HG03108 (cell line): Measurements from ENCODE around the gene FXYD4.
"Not testable (repeated sequence)": the region's sequence is repeated elsewhere in the genome, so short reads cannot be mapped to it uniquely, and the experiment has no call there.

ENCODE experiments used
- ATAC-seq: cut with Tn5 transposase; IDR thresholded peaks from one replicate; pipeline ENCODE4 v1.9.1; 2021; ENCODE audit warnings: moderate library complexity; ENCODE audit not compliant: unreplicated experiment

The FXYD4 gene

DNA sequence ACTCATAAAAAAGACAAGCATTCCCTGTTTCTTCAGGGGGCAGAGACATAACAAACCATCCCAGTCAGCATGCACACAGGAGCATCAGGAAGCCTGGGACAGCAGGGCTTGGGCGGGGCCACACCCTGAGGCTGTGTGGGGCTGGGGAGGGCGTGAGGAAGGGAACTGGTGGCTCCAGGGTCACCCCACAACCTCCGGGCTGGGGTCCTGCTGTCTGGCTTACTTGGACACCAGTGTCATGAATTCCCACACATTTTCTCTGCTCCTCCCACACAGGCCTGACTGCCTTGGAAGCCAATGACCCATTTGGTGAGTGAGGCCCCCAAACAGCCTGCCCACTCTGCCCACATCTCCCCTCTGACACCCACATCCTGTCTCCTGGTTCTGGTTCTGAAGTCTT, 2.8 kb downstream of the FXYD4 start:
- ATAC-seq, result no peak

DNA sequence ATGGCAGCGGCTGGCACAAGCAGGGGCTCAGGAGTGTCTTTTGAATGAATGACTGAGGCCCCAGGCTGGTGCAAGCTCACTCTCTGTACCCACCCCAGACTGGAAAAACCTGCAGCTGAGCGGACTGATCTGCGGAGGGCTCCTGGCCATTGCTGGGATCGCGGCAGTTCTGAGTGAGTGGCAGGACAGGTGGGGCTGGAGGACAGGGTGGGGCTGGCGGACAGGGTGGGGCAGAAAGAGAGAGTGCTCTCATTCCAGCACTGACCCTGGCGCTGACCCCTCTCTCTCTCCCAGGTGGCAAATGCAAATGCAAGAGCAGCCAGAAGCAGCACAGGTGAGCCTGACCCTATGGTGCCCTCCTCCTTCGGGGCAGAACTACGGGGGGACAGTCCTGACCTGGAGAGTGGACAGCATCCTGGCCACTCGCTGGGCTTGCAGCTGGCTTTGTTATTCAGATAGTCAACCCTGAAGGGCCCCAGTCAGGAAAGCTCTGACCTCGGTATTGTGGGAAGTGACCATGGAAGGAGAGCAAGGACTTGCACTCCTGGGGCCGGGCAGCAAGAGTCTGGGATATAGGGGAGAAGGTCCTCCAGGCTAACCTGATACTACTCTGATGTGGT, 4.1 kb downstream of the FXYD4 start:
- ATAC-seq, result no peak

DNA sequence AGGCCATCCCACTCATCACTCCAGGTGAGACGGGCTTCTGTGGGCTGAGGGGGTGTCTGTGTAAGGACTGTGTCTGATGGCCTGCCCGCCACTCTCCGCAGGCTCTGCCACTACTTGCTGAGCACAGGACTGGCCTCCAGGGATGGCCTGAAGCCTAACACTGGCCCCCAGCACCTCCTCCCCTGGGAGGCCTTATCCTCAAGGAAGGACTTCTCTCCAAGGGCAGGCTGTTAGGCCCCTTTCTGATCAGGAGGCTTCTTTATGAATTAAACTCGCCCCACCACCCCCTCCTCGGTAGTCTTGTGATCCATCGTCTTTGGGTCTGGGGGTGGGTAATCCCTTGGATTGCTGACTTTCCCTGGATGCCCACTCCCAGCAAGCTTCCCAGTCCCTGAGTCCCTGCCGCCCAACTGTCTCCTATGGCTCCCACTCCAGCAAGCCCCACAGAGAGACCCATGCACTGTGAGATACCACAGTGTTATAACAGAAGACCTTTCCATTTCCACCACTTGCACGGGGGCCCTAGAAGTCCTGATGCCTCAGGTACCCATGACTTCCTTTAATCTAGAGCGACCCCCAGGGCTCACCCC, 4.7 kb downstream of the FXYD4 start:
- no peak for ATAC-seq

DNA sequence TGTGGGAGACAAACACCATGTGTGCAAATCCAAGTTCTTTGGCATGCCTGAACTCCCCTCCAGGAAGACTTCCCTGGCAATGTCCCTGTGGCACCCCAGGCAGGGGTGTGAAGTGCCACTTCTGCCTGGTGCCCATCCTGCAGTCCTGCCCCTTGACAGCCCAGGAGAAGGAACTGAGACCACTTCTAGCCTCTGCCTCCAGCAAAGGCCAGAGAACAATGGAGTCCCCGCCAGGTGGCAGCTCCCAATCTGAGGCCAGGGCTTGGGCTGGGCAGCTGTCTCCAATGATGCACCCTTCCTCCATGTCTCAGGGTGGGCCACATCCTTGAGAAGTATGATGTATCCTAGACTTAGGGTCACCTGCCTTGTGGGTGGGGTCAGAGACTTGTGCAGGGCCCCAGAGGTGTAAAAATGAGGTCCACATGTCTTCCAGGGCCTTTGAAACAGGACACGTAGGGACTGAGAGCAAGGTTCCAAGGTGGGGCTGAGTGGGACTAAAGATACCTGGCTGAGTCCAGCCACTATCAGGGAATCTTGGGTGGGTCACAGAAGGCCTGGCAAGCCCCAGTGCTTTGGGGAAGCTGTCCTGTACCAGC, 5.5 kb downstream of the FXYD4 start:
- no peak for ATAC-seq

DNA sequence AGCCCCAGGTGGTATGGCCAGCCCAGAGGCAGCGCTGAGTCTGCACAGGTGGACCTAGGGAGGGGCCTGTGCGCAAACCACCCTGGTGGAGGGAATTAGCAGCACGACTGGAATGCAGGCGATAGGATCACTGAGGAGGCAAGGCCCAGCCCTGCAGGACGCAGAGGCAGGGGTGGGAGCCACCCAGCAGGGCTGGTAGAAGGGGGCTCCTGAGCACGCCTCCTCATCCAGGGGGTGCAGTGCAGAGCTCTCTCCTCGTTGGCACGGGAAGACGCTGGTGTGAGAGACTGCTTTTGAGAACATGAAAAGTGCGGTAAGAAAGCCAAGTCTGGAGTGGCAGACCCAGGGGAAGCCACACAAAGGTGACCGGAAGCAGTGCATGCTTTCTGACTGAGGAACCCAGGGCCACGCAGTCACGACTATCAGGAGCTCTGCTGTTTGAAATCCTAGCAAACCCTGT, 6.0 kb downstream of the FXYD4 start:
- ATAC-seq, result no peak

DNA sequence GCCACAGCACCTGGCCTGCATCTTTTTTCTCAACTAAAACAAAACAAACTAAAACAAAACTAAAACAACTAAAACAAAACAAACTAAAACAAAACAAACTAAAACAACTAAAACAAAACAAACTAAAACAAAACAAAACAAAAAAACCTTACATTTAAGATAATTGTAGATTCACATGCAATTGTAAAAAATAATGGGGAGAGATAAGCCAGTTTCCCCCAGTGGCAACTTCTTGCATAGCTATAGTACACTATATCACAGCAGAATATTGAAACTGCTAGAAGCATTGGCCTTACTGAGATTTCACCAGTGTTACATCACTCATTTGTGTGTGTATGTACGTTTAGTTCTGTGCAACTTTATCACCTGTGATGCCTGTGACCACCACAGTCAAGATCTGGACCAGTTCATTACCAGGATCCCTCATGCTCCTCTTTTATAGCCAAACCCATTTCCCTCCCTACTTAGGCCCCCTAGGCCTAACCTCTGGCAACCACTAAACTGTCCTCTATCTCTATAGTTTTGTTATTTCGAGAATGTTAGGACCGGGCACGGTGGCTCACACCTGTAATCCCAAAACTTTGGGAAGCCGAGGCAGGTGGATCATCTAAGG, 9.3 kb downstream of the FXYD4 start:
- no peak for ATAC-seq

DNA sequence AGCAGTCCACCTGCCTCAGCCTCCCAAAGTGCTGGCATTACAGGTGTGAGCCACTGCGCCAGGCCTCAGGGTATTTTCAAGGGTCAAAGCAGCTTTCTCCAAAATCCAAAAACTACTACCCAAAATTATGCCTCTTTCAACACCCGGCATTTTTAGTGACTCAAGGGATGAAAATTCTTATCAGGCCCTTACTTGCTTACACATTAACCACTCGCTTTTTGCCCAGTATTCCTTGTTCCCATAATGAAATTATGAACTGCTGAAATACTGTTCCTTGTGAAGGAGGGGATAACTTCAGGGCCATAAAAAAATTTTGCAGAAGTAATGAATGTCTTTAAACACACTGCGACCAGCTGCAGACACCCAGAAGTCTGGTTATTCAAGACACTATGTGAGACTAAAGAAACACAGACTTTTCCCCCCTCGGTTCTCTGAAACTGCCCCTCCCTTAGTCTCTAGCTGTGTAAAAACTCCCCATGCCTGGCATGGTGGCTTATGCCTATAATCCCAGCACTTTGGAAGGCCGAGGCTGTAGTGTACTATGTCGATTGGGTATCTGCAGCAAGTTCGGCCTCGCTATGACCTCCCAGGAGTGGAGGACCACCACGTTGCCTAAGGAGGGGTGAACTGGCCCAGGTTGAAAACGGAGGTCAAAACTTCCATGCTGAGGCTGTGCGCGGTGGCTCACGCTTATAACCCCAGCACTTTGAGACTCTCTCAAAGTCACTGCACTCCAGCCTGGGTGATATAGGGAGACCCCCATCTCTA, 12.0 kb downstream of the FXYD4 start:
- no peak for ATAC-seq

DNA sequence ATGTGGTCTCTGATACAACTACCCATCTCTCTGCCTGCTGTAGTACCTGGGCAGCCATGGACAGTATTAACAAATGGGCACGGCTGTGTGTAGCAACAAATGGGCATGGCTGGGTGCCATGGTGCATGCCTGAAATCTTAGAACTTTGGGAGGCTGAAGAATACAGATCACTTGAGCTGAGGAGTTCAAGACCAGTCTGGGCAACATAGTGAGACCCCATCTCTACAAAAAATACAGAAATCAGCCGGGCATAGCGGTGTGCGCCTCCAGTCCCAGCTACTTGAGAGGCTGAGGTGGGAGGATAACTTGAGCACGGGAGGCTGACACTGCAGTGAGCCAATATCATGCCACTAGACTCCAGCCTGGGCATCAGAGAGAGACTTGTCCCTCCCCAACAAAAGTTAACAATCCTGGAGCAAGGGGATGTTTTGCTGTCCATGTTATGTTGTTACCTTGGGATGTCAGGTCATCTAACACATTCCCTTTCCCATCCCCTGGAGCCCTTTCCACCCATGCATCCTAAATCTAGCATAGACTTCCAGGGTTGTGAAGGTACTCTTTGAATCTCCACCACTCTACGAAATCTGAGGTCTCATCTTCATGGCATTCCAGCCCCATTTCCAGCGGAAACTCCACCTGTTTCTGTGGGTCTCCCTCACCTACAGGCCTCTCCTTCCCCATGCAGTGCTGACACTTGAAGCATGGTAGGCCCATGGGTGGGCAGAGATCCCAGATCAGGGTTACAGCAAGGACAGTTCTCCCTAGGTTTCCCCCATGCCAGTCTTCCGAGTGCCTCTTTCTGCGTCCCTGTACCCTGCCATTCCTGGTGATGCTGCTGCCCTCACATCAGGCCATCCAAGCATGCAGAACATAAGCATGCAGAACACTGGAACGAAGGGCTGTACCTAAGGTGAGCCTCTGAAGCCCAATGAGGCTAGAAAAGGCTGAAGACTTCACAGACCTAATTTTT, 13.1 kb downstream of the FXYD4 start:
- no peak for ATAC-seq

DNA sequence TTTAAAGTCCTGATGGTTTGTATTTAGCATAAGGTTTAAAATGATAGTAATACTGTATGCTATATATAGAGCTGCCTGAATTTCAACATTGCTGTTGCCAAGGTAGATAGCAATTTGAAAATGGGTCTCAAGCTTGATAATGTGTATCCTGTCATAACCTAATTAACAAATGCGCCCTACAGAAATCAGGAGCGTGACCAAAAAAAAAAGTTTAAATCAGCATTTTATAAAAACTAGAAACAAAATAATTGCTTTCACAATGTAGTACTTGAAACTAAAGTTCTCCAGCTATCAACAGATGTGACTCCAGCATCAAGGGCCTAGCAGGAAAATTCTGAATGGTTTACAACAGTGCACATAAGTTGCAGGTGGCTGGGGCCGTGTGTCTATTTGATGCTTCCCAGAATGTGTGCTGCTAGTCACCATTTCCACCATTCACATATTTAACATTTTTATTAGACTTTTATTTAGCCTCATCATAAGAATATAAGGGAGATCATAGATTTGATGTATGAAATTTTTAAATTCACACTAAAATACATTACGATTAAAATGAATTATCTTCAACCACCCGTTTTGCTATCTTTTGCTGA, 14.1 kb downstream of the FXYD4 start:
- no peak for ATAC-seq

DNA sequence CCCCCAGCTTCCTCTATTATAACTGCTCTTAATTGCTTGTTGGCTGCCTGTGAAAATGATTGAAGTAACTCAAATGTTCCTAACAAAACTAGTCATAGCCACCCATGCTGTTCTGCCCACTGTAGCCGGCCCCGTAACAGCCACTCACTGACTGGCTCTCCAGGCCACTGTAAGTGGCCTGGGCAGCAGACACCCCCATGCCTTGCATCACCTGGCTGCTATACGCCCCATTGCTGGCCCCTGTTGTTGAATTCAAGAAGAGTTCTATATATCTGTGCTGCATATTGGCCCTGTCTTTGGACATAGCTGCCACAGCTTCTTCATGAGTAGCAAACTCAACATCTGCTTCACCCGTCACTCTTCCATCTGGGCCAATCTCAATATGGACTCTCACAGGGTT, 15.1 kb downstream of the FXYD4 start:
- ATAC-seq, result no peak

DNA sequence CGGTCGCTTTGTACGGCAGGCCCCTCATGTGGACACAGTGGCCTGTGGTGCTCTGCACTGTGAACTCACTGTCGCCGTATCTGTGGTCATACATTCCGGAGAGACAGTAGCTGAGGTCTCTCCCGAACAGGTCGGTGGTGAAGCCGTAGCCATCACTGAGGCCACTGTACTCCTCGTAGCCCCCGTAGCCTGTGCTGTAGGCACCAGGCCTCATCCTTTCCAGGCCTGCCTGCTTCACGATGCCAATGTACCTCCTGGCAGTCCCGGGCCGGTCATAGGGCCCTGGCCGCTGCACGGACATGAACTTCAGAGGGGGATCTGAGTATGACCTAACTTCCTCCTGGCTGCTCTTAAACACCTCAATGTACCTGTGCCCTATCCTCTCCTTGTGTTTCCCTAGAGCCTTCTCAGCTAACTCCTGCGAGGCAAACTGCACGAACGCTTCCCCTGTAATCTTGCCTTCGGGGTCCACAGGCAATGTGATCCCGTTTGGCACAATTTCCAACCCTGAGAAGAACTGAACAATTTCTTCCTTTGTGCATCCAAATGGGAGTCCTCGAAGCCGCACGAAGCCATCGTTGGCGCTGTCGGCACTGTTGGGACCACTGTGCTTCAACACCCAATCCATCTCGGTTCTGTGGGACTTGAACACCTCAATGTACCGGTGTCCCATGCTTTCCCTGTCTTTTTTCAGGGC, 15.7 kb downstream of the FXYD4 start:
- no peak for ATAC-seq

DNA sequence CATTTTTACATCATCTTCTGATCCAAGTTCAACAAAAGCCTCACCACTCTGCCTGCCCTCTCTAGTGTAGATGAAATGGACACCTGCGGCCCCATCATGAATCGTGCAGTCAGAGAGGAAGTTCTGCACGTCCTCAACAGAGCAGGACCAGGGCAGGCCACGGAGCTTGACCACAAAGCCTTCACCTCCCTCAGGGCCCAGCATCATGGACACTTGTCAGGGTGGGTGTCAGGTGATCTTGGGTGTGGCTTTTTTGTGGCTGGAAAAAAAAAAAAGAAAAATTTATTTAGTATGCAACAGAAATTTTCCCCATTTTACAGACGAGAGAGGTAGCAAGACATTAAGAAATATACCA, 16.2 kb downstream of the FXYD4 start:
- no peak for ATAC-seq

DNA sequence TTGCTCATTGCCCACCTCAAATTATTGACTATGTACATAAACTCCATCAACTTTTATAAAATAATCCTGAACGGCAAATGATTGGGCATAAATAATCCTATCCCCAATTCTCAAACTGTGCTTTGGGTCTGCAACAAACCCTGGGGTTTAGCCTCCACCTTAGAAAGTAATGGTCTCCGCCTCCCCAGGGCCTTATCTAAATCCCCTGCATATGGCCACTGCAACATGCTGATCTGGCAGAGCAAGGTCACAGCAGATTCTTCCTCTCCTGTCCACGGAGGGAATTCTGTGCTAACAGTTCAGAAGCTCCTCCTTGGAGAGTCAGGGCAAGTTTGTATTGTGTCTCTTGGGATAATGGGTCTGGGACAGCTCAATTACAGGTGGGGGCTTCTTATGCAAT, 18.4 kb downstream of the FXYD4 start:
- no peak for ATAC-seq

DNA sequence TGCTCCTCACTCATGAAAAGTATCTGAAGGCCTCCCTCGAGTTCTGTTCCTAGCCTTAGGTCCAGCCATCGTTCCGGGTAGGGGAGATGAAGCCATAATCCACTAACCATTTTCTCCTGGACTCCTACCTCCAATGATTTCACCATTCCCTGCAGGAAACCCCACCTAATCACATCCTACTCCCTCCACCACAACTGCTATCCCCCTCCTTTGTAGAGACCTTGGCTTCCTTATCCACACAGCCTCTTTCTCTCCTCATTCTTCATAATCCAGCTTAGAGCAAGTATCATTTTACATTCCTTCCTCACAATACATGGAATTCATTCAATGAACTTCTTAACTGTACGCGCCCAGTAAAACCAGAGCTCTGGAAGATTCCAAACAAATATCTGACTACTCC, 18.9 kb downstream of the FXYD4 start:
- no peak for ATAC-seq

DNA sequence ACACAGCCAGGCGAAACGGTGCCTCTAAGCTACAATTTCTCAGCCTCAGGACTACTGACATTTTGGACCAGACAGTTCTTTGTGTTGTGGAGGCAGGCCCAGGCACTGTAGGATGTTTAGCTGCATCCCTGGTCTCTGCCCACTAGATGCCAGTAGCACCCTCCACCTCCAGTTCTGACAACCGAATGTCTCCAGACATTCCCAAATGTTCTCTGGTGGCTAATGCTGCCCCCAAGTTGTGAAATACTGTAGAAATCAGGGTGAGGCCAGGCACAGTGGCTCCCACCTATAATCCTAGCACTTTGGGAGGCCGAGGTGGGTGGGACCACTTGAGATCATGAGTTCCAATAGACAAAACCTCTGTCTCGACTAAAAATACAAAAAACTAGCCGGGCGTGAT, 19.3 kb downstream of the FXYD4 start:
- ATAC-seq, result no peak

DNA sequence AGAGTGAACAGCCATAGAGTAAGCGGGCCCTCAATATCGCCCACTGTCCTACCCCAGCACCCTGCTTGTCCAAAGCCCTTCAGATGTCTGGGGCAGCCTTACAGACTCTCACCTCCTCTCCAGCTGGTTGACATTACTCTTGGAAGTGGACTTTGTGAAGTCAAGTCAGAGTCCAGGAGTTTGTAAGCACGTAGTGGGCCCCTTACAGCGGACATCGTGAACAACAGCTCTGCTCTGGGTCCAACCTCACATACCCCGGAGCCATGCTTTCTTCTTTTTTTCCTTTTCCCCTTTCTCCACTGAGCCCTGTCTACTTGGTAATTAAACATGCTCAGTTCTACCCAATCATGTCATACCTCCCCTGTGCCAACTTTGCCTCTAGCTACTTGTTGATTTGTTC, 20.1 kb downstream of the FXYD4 start:
- no peak for ATAC-seq

DNA sequence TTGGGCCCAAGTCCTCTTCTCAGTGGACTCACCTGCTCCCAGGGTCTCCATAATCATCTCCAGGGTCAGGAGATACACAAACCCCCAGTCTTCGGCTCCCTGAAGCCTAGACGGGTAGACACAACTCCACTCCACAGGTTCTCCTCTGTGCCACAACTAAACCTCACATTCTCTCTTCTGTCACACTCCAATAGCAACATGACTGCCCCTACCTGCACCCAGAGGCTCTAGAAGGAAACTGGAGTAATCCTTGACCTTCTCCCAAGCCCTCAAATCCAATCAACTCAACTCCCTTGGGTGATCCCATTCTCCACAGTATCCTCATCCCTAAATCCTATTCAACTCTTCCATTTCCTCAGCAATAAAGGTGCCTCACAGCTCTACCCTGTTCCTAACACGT, 21.3 kb downstream of the FXYD4 start:
- ATAC-seq, result no peak

DNA sequence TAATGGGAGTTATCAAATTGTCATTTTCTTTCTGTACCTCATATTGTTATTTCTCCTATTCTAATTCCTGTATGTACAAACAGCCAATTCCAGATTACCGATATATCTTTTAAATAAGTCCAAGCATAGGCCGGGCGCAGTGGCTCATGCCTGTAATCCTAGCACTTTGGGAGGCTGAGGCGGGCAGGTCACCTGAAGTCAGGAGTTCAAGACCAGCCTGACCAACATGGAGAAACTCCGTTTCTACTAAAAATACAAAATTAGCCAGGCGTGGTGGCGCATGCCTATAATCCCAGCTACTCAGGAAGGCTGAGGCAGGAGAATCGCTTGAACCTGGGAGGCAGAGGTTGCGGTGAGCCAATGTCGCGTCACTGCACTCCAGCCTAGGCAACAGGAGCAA, 21.8 kb downstream of the FXYD4 start:
- not testable (repeated sequence) for ATAC-seq

DNA sequence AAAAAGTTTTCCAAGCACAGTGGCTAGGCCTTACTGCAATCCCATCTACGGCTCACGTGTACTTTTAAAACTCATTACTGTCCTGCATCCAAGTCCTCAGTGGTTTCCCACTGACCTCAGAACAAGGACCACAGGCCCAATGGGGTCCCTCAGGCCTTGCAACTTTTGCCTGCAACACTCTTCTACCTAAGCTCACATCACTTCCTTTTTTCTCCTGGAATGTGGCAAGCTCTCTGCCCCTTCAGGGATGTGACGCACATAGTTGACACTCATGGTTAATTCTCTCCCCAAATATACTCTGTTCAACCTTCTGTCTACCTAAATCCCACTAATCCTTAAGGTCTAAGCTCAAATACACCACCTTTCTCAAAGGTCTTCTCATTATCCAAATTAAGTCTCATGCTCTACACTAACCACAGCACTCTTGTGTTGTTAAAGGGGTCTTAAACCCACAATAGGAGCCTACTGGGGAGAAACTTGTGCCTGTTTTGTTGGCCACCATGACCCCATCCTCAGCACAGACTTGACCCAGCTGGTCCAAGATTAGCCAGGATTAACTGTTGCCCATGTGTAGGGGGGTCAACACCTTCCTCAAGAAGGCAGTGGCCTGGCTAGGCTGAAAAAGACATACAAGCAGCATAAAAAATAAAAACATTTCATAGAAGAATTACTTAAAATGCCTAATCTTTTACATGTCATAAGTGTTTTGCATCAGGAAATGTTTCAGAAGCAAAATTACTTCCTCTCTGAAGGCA, 22.3 kb downstream of the FXYD4 start:
- no peak for ATAC-seq
